Activated T-cell treated with anti-CD3 and anti-CD28 coated beads, Interleukin-2, amount 50 U/mL, for 72 hours (primary cell): ENCODE measurements around the gene AKR7A3. TPM values are rescaled to one million over a fixed set of nuclear protein-coding genes. Genes with fewer than 3 reads are reported as not detected.
"Not testable (repeated sequence)": the region's sequence is repeated elsewhere in the genome, so short reads cannot be mapped to it uniquely, and the experiment has no call there.

ENCODE experiments used
- ATAC-seq, 2 donors: fragments of 150-1000 bp; cut with Tn5 transposase; replicated peaks in 1 of 2; 2 replicates each; pipeline ENCODE4 v1.10.0; 2021; ENCODE audit warnings: moderate library complexity in 2 of 2, mild to moderate bottlenecking in 1 of 2
- DNase-seq, 2 donors: peaks; one replicate each; pipeline ENCODE4 v3.0.0; 2021 to 2022; ENCODE audit warnings: mixed read lengths in 1 of 2
- H3K27ac Mint-ChIP-seq: one replicate; pipeline ENCODE4 v1.8.0; 2022; ENCODE audit warnings: mild to moderate bottlenecking, moderate library complexity, mixed read lengths
- H3K27me3 Mint-ChIP-seq: one replicate; pipeline ENCODE4 v1.8.0; 2022; ENCODE audit warnings: low read depth, mixed read lengths
- H3K36me3 Mint-ChIP-seq, 2 donors: one replicate each; pipeline ENCODE4 v1.8.0; 2022; ENCODE audit warnings: mixed read lengths in 2 of 2, mild to moderate bottlenecking in 1 of 2; ENCODE audit not compliant: insufficient read depth in 2 of 2
- H3K4me1 Mint-ChIP-seq: one replicate; pipeline ENCODE4 v1.8.0; 2022; ENCODE audit warnings: low read depth, mixed read lengths
- H3K4me3 Mint-ChIP-seq, 2 donors: one replicate each; pipeline ENCODE4 v1.8.0; 2022; ENCODE audit warnings: mild to moderate bottlenecking in 2 of 2, mixed read lengths in 2 of 2, moderate library complexity in 2 of 2
- H3K9me3 Mint-ChIP-seq, 2 donors: one replicate each; pipeline ENCODE4 v1.8.0; 2022; ENCODE audit warnings: mixed read lengths in 2 of 2
- total RNA-seq, 2 donors: library from RNA; stranded (reverse); gene quantifications; one replicate each; pipeline ENCODE4 v1.2.3, GENCODE V29; 2022

The AKR7A3 gene
- total RNA-seq, 2 donors from 2014 or later: 0.35 to 0.46 TPM

- not testable (repeated sequence) for H3K27ac Mint-ChIP-seq, H3K4me3 Mint-ChIP-seq, H3K9me3 Mint-ChIP-seq, H3K4me1 Mint-ChIP-seq, DNase-seq
- peaks cover 15% of the 10 kb centered on the region for H3K27me3 Mint-ChIP-seq
- peak in 1 of 2 donors; percentile 22 for ATAC-seq
- H3K36me3 Mint-ChIP-seq: peaks cover 3 to 10% of the 10 kb centered on the region in 2 donors
These were observed 18.2 kb downstream of the AKR7A3 start for GRCh38 chr1:19270343-19270730.

- not testable (repeated sequence) for DNase-seq, H3K4me1 Mint-ChIP-seq, H3K9me3 Mint-ChIP-seq, H3K27ac Mint-ChIP-seq, H3K4me3 Mint-ChIP-seq, ATAC-seq
- Mint-ChIP-seq H3K36me3 (peaks cover 3 to 10% of the 10 kb centered on the region in 2 donors), H3K27me3 (peaks cover 15% of the 10 kb centered on the region)
These were observed 18.9 kb downstream of the AKR7A3 start for GRCh38 chr1:19269427-19270342.

- Mint-ChIP-seq H3K4me1 (peaks cover 4% of the 10 kb centered on the region), H3K4me3 (no peak overlapping the region), H3K36me3 (peaks cover 0 to 7% of the 10 kb centered on the region in 2 donors), H3K9me3 (no peaks in the 10 kb centered on the region), H3K27ac (no peak overlapping the region), H3K27me3 (peaks cover 14% of the 10 kb centered on the region)
- DNase-seq: no peak
- ATAC-seq: peak in 1 of 2 donors; percentile 24
These were observed 20.1 kb downstream of the AKR7A3 start for GRCh38 chr1:19268445-19268844.

- ATAC-seq: no peak
- H3K9me3 Mint-ChIP-seq: no peaks in the 10 kb centered on the region
- no peaks in the 10 kb centered on the region for H3K4me1 Mint-ChIP-seq
- H3K27me3 Mint-ChIP-seq: no peaks in the 10 kb centered on the region
- no peak overlapping the region for H3K4me3 Mint-ChIP-seq
- H3K36me3 Mint-ChIP-seq: peaks cover 1 to 6% of the 10 kb centered on the region in 2 donors
- no peak for DNase-seq
- no peak overlapping the region for H3K27ac Mint-ChIP-seq
These were observed 25.8 kb downstream of the AKR7A3 start for GRCh38 chr1:19262744-19263143.

GRCh38 chr1:19262047-19262446 is 26.5 kb downstream of the AKR7A3 start:
- Mint-ChIP-seq H3K27ac (no peak overlapping the region), H3K27me3 (no peaks in the 10 kb centered on the region), H3K36me3 (peaks cover 5 to 10% of the 10 kb centered on the region in 2 donors), H3K9me3 (no peaks in the 10 kb centered on the region), H3K4me3 (no peak overlapping the region), H3K4me1 (peaks cover 6% of the 10 kb centered on the region)
- DNase-seq: no peak
- no peak for ATAC-seq

- H3K27me3 Mint-ChIP-seq: no peaks in the 10 kb centered on the region
- H3K9me3 Mint-ChIP-seq: no peaks in the 10 kb centered on the region
- no peak for ATAC-seq
- DNase-seq: no peak
- H3K36me3 Mint-ChIP-seq: peaks cover 6 to 12% of the 10 kb centered on the region in 2 donors
- H3K4me3 Mint-ChIP-seq: no peak overlapping the region
- H3K27ac Mint-ChIP-seq: peak overlapping the region; percentile 8
- H3K4me1 Mint-ChIP-seq: peaks cover 17% of the 10 kb centered on the region
These were observed 28.1 kb downstream of the AKR7A3 start for GRCh38 chr1:19260211-19261138.

GRCh38 chr1:19258353-19258752 is 30.2 kb downstream of the AKR7A3 start:
- Mint-ChIP-seq H3K27ac (peak overlapping the region; percentile 86), H3K27me3 (no peaks in the 10 kb centered on the region)

GRCh38 chr1:19257178-19257914 is 31.2 kb downstream of the AKR7A3 start:
- Mint-ChIP-seq H3K27me3 (no peaks in the 10 kb centered on the region), H3K27ac (peak overlapping the region; percentile 86), H3K36me3 (peaks cover 6 to 14% of the 10 kb centered on the region in 2 donors), H3K9me3 (no peaks in the 10 kb centered on the region), H3K4me1 (peaks cover 45% of the 10 kb centered on the region), H3K4me3 (peak overlapping the region; percentile 38 to 89)
- DNase-seq (peak; percentile 16 to 68), ATAC-seq (peak; percentile 74 to 82)

More at GRCh38 chr1:19258353-19258752, 30.2 kb downstream of the AKR7A3 start:
- Mint-ChIP-seq H3K4me1 (peaks cover 35% of the 10 kb centered on the region), H3K9me3 (no peaks in the 10 kb centered on the region), H3K4me3 (peak overlapping the region in 1 of 2 donors; percentile 89), H3K36me3 (peaks cover 6 to 14% of the 10 kb centered on the region in 2 donors)
- ATAC-seq (no peak), DNase-seq (no peak)

GRCh38 chr1:19256301-19256700 is 32.3 kb downstream of the AKR7A3 start:
- DNase-seq (peak in 1 of 2 donors; percentile 54), ATAC-seq (peak in 1 of 2 donors; percentile 34)
- H3K27me3 Mint-ChIP-seq, H3K9me3 Mint-ChIP-seq: not testable (repeated sequence)
- H3K36me3 Mint-ChIP-seq: peaks cover 9 to 14% of the 10 kb centered on the region in 2 donors
- peak overlapping the region in 1 of 2 donors; percentile 89 for H3K4me3 Mint-ChIP-seq
- peak overlapping the region; percentile 86 for H3K27ac Mint-ChIP-seq
- peaks cover 48% of the 10 kb centered on the region for H3K4me1 Mint-ChIP-seq

- H3K4me1 Mint-ChIP-seq: peaks cover 55% of the 10 kb centered on the region
- peak overlapping the region; percentile 86 for H3K27ac Mint-ChIP-seq
- H3K36me3 Mint-ChIP-seq: peaks cover 12 to 16% of the 10 kb centered on the region in 2 donors
These were observed 33.3 kb downstream of the AKR7A3 start for GRCh38 chr1:19255288-19255687.

GRCh38 chr1:19254416-19254815 is 34.2 kb downstream of the AKR7A3 start:
- peaks cover 64% of the 10 kb centered on the region for H3K4me1 Mint-ChIP-seq

More at GRCh38 chr1:19255288-19255687, 33.3 kb downstream of the AKR7A3 start:
- Mint-ChIP-seq H3K4me3 (peak overlapping the region in 1 of 2 donors; percentile 89), H3K27me3 (no peaks in the 10 kb centered on the region), H3K9me3 (no peaks in the 10 kb centered on the region)
- DNase-seq (no peak), ATAC-seq (no peak)

More at GRCh38 chr1:19254416-19254815, 34.2 kb downstream of the AKR7A3 start:
- H3K4me3 Mint-ChIP-seq: peak overlapping the region in 1 of 2 donors; percentile 49
- ATAC-seq (no peak), DNase-seq (no peak)
- H3K27ac Mint-ChIP-seq: peak overlapping the region; percentile 54
- H3K27me3 Mint-ChIP-seq: no peaks in the 10 kb centered on the region
- H3K36me3 Mint-ChIP-seq: peaks cover 12 to 13% of the 10 kb centered on the region in 2 donors
- H3K9me3 Mint-ChIP-seq: no peaks in the 10 kb centered on the region
